ENCODE data around the gene SEMA6A.
A peak's percentile ranks its signal among the peaks of the same experiment; 100 is the strongest.

The SEMA6A gene

DNA sequence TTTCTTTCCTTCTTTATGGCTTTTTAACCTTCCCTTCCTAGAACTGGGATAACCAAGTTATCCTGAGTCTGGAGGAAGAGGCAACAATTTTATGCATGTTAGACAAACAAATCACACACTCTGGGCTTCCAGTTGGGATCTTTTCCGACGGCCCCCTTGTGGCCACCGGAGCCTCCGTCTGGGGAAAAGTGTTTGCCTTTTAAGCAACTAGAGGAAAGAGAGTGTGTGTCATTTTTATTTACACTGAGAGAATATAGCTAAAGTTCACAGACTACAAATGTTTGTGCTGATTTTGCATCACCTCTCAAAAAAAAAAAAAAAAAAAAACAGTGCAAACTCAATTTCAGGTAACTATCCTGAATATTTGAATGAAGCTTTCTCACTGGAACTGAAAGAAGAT lies 126.2 kb downstream of the SEMA6A start:
- Histone ChIP-seq H3K27me3 (ENCODE audit: insufficient read depth, low read depth, severe bottlenecking) (no peaks in the 10 kb centered on the region), H3K4me3 (ENCODE audit: low read depth, low read length) (no peak overlapping the region), H3K27ac (no peak overlapping the region), H3K36me3 (peaks cover 8% of the 10 kb centered on the region), H3K9me3 (ENCODE audit: severe bottlenecking) (no peaks in the 10 kb centered on the region)
- TF ChIP-seq, protein P1, sequence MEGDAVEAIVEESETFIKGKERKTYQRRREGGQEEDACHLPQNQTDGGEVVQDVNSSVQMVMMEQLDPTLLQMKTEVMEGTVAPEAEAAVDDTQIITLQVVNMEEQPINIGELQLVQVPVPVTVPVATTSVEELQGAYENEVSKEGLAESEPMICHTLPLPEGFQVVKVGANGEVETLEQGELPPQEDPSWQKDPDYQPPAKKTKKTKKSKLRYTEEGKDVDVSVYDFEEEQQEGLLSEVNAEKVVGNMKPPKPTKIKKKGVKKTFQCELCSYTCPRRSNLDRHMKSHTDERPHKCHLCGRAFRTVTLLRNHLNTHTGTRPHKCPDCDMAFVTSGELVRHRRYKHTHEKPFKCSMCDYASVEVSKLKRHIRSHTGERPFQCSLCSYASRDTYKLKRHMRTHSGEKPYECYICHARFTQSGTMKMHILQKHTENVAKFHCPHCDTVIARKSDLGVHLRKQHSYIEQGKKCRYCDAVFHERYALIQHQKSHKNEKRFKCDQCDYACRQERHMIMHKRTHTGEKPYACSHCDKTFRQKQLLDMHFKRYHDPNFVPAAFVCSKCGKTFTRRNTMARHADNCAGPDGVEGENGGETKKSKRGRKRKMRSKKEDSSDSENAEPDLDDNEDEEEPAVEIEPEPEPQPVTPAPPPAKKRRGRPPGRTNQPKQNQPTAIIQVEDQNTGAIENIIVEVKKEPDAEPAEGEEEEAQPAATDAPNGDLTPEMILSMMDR (IDR thresholded peaks at IDR 0.05; ENCODE audit: low read depth, low read length): 0 out of 2 replicates have a peak, but pooled peaks have one; percentile 9
- DNase-seq: no peak

DNA sequence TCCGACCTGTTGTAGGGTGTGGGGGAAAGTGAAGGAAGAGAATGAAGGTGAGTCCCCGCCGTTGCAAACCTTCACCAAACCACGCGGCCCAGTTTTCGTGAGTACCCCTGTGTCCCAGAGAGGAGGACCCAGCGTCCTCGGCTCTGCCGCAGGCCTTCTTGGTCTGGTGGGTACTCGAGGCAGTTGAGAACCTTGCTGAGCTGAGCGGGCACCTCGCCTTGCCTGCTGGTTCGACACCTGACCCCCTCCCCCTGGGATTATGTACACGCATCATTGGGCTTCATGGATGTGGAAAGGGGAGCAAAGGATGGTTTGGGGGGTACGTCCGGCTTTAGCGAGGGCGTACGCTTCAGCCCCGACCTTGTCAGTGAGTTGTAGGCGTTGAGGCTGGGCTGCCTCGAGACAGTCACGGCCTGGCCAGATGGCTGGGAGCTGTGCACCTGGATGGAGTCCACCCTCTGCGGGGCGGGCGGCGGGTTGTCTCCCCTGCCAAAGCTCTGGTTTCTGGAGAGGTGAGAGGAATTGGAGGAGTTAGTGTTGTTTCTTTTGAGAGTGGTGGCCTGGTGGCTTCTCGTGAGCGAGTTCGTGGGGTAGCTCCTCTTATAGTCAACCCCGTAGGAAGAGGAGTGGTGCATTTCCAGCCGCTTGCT lies 128.1 kb downstream of the SEMA6A start:
- Histone ChIP-seq H3K27ac (no peak overlapping the region), H3K36me3 (peaks cover 8% of the 10 kb centered on the region), H3K9me3 (ENCODE audit: severe bottlenecking) (no peaks in the 10 kb centered on the region), H3K4me3 (ENCODE audit: low read depth, low read length) (no peak overlapping the region), H3K27me3 (ENCODE audit: insufficient read depth, low read depth, severe bottlenecking) (no peaks in the 10 kb centered on the region)
- TF ChIP-seq, protein P1 (IDR thresholded peaks at IDR 0.05; ENCODE audit: low read depth, low read length): no peak
- DNase-seq: no peak

DNA sequence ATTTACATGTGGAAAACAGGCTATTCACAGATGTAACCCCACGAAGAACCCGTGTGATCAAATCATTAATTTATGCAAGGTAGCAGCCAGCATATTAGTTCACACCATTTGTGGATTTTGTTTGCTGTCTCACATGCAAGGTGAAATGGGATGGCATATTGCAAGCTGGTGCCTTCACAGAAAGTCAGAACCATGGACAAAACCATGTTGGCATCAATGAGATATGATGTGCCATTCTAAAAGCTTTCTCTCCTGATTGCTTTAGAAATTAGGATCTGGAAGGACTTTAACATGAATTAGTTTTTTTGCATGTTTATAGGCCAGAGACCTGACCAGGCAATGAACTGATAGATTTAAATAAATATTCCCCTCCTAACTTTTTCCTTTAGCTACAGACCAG lies 129.3 kb downstream of the SEMA6A start:
- H3K9me3 ChIP-seq (ENCODE audit: severe bottlenecking): no peaks in the 10 kb centered on the region
- peaks cover 8% of the 10 kb centered on the region for H3K36me3 ChIP-seq
- TF ChIP-seq, protein P1 (IDR thresholded peaks at IDR 0.05; ENCODE audit: low read depth, low read length): no peak
- H3K27me3 ChIP-seq (ENCODE audit: insufficient read depth, low read depth, severe bottlenecking): no peaks in the 10 kb centered on the region
- H3K4me3 ChIP-seq (ENCODE audit: low read depth, low read length): no peak overlapping the region
- no peak overlapping the region for H3K27ac ChIP-seq
- DNase-seq: no peak

DNA sequence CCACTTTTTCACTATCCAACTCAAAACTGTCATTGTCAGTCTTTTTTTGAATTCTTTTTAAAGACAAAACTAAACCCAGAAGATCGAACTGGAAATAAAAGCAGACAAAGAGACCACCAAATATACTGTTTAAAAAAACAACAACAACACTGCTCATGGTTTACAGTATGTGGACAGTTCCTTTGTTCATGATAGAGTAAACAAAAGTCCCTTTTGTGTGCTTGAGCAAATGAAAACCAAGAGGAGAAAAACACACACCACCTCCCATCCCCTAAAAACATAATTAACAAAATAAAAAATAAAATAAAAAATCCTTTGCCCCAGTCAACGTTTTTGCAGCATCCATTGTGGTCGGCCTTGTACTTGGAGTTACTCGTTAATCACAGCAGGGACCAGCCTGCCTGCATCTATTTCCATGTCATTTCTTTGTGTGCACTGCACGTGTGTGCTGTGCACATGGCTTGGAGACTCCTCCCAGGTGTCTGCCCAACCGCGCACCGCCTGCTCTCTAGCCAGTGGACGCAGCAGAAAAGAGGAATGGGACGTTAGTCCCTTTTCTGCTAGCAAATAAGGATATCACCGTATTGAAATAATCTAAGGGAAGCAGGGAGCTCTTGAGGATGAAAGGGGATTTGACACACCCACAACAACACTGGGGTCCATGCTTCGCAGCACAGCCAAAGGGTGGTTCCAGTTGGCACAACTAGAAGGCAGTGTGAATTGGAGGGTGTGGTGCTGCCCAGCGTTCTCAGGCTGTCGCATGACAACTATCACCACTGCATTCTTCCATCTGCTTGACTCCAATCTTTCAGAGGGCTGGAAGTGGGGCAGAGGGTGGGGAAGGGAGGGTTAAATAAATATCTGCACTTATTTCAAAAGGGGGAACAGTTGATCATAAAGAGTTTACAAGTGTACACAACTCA lies 130.0 kb downstream of the SEMA6A start:
- Histone ChIP-seq H3K4me3 (ENCODE audit: low read depth, low read length) (no peak overlapping the region), H3K36me3 (peaks cover 8% of the 10 kb centered on the region), H3K9me3 (ENCODE audit: severe bottlenecking) (no peaks in the 10 kb centered on the region), H3K27me3 (ENCODE audit: insufficient read depth, low read depth, severe bottlenecking) (no peaks in the 10 kb centered on the region), H3K27ac (no peak overlapping the region)
- TF ChIP-seq, protein P1 (IDR thresholded peaks at IDR 0.05; ENCODE audit: low read depth, low read length): no peak
- no peak for DNase-seq

DNA sequence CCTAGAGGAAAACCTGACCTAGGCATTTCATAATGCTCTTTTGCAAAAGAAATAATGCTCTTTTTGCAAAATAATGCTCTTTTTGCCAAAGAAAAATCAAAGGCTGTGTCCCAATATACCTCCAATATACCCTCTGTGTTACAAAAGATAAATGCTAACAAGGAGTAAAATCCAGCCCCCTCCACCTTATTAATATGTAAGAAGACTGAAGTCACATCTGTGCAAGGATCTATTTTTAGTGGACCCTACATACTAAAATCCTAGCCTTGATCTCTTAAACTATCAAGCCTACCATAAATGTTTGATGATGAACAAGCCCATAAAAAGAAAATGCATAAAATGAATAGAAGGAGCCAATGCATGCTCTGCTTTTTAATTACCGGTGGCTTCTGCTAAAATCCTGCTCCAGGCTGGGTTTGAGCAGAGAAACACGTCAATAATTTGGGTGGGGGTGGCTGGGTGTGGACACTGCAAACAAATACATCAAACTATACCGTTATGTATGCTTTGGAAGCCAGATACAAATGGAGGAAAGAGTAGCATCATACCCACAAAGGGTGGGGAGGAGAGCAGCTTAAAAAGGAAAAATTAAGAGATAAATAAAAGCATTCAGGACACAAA lies 131.6 kb downstream of the SEMA6A start:
- Histone ChIP-seq H3K4me3 (ENCODE audit: low read depth, low read length) (no peak overlapping the region), H3K27ac (no peak overlapping the region), H3K36me3 (peaks cover 8% of the 10 kb centered on the region), H3K9me3 (ENCODE audit: severe bottlenecking) (no peaks in the 10 kb centered on the region), H3K27me3 (ENCODE audit: insufficient read depth, low read depth, severe bottlenecking) (no peaks in the 10 kb centered on the region)
- TF ChIP-seq, protein P1 (IDR thresholded peaks at IDR 0.05; ENCODE audit: low read depth, low read length): no peak
- DNase-seq: no peak
